Lower lobe of right lung (tissue), 2 donors: ENCODE results near the gene ANO10. TPM values are rescaled to one million over a fixed set of nuclear protein-coding genes. Genes with fewer than 3 reads are reported as not detected.
"Not testable (repeated sequence)": the region's sequence is repeated elsewhere in the genome, so short reads cannot be mapped to it uniquely, and the experiment has no call there.

ENCODE experiments used
- ATAC-seq, 2 donors: fragments of 200-7000 bp; cut with Tn5 transposase; one replicate each; pipeline ENCODE4 v1.9.1; 2020 to 2022; ENCODE audit warnings: mild to moderate bottlenecking in 2 of 2, moderate library complexity in 2 of 2
- DNase-seq: peaks from one replicate; pipeline ENCODE4 v3.0.0-alpha.2; 2020
- H3K27ac ChIP-seq: fragments of 200-600 bp; one replicate; pipeline ENCODE4 v1.8.0; 2022
- H3K27me3 ChIP-seq: fragments of 200-600 bp; one replicate; pipeline ENCODE4 v1.8.0; 2022; ENCODE audit warnings: low read depth
- H3K36me3 ChIP-seq: fragments of 200-600 bp; one replicate; pipeline ENCODE4 v1.8.0; 2022; ENCODE audit warnings: mild to moderate bottlenecking
- H3K4me1 ChIP-seq: fragments of 200-600 bp; one replicate; pipeline ENCODE4 v1.8.0; 2022
- H3K4me3 ChIP-seq: fragments of 200-600 bp; one replicate; pipeline ENCODE4 v1.8.0; 2022; ENCODE audit warnings: mild to moderate bottlenecking
- H3K9me3 ChIP-seq: fragments of 200-600 bp; one replicate; pipeline ENCODE4 v1.8.0; 2022
- intact Hi-C: fragments of 100-400 bp; cut with DNase I; formaldehyde crosslinking; loops from one replicate; pipeline ENCODE4 v1.11.0; 2022
- total RNA-seq: library from RNA; stranded (reverse); fragmentation: NEBNext Ultra II Directional; extraction: Animal tissue kit (Norgen Biotek cat#: 25700); gene quantifications from one replicate; pipeline ENCODE4 v1.2.1, GENCODE V29; 2021
- TF ChIP-seq, protein P1 (sequence below): fragments of 200-600 bp; IDR thresholded peaks from one replicate; pipeline ENCODE4 v1.8.0; 2022; ENCODE audit warnings: antibody characterized with exemption, mild to moderate bottlenecking
- donor health status: DM: no; HTN: yes; CAD: no; lungs with severe emphysema.

Gene ANO10
- total RNA-seq, 1 donor from 2014 or later: 32.3 TPM

DNA sequence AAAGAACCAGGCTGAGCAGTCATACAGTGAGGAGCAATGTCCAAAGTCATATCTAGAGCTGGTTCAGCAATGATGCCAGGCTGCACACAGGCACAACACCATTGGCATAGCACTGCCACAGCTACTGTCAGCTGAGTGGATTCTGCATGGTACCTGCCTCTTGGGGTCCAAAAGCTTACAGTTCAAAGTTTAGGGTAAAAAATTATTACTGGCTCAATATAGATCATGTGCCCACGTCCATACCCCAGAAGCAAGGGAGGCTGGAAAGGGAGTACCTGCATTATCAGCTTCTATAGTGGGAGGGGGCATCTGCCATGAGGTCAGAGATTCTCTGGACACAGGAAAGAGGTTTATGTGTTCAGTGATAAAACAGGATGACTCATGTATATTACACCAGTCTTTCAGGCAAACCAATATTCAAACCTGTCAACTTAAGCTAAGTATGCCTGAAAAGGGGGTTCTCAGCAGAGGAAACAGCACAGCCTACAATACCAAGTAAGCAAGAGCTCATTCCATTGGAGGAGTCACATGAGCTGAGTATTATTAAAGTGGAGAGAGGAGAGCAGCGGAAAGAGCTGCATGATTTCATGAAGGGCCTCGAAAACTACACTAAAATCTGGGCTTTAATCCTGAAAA lies 99.0 kb downstream of the ANO10 start:
- no peaks in the 10 kb centered on the region for H3K27me3 ChIP-seq
- no peaks in the 10 kb centered on the region for H3K4me1 ChIP-seq
- TF ChIP-seq, protein P1, sequence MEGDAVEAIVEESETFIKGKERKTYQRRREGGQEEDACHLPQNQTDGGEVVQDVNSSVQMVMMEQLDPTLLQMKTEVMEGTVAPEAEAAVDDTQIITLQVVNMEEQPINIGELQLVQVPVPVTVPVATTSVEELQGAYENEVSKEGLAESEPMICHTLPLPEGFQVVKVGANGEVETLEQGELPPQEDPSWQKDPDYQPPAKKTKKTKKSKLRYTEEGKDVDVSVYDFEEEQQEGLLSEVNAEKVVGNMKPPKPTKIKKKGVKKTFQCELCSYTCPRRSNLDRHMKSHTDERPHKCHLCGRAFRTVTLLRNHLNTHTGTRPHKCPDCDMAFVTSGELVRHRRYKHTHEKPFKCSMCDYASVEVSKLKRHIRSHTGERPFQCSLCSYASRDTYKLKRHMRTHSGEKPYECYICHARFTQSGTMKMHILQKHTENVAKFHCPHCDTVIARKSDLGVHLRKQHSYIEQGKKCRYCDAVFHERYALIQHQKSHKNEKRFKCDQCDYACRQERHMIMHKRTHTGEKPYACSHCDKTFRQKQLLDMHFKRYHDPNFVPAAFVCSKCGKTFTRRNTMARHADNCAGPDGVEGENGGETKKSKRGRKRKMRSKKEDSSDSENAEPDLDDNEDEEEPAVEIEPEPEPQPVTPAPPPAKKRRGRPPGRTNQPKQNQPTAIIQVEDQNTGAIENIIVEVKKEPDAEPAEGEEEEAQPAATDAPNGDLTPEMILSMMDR: no peak
- DNase-seq: no peak
- no peaks in the 10 kb centered on the region for H3K36me3 ChIP-seq
- intact Hi-C loops: no loop called here
- no peak for ATAC-seq
- no peak overlapping the region for H3K27ac ChIP-seq
- no peak overlapping the region for H3K4me3 ChIP-seq
- peaks cover 14% of the 10 kb centered on the region for H3K9me3 ChIP-seq

DNA sequence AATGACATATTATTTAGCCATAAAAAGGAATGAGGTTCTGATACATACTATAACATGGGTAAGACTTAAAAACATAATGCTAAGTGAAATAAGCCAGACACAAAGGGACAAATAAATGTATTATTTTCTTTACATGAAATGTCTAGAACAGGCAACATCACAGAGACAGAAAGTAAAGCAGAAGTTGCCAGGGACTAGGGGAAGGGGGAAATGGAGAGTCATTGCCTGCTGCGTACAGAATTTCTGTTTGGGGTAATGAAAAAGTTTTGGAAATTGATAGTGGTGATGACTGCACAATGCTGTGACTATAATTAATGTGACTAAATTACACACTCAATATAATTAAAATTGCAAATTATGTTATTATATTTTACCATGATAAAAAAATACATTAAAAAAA lies 99.9 kb downstream of the ANO10 start:
- H3K4me1 ChIP-seq: no peaks in the 10 kb centered on the region
- no peak overlapping the region for H3K4me3 ChIP-seq
- H3K36me3 ChIP-seq: no peaks in the 10 kb centered on the region
- H3K27me3 ChIP-seq: no peaks in the 10 kb centered on the region
- intact Hi-C loops: no loop called here
- TF ChIP-seq, protein P1: no peak
- H3K27ac ChIP-seq: no peak overlapping the region
- peaks cover 14% of the 10 kb centered on the region for H3K9me3 ChIP-seq
- ATAC-seq (no peak), DNase-seq (no peak)

DNA sequence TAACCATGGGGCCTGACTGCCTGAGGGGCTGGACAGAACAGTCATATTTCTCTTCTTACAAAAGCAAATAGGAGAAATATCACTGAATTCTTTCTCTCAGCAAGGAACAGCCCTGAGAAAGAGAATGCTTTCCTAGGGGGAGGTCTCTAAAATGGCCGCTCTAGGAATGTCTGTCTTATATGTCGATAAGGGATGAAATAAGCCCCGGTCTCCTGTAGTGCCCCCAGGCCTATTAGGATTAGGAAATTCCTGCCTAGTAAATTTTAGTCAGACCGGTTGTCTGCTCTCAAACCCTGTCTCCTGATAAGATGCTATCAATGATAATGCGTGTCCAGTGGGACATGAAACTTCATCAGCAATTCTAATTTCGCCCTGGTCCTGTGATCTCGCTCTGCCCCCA lies 103.3 kb downstream of the ANO10 start:
- H3K9me3 ChIP-seq: peaks cover 14% of the 10 kb centered on the region
- H3K27me3 ChIP-seq, H3K27ac ChIP-seq, H3K36me3 ChIP-seq, H3K4me1 ChIP-seq, intact Hi-C loops, H3K4me3 ChIP-seq, DNase-seq, ATAC-seq: not testable (repeated sequence)

DNA sequence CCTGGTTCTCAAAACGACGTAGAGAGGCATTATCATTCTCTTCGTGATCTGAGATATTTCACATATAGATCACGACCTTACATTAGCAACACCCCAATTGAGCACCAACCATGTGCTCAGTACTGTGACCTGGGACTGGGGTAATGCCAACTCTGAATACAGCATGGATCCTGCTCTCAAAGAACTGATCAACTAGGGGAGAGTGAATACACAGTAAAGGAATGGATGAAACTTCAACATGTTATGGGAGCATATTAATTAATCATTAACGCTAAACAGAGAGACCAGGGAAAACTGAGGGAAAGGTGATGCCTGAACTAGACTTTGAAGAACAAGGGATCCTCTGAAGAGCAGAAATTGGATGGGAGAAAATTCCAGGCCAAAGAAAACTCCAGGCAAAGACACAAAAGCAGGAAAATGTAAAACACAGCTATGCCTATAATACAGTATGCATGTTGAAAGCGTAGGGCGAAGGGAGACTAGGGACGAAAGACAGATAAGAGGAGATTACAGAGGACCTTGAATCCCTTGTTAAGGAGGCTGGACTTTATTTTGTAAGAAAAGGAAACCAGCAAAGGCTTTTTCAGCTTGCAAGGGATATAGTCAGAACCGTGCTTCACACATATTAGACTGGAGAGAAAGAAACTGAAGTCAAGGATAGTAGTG lies 105.7 kb downstream of the ANO10 start:
- Histone ChIP-seq H3K27me3 (no peaks in the 10 kb centered on the region), H3K4me1 (no peaks in the 10 kb centered on the region), H3K9me3 (peaks cover 14% of the 10 kb centered on the region), H3K36me3 (no peaks in the 10 kb centered on the region), H3K4me3 (no peak overlapping the region), H3K27ac (no peak overlapping the region)
- ATAC-seq: no peak
- DNase-seq: no peak
- TF ChIP-seq, protein P1: no peak
- intact Hi-C loops: no loop called here

DNA sequence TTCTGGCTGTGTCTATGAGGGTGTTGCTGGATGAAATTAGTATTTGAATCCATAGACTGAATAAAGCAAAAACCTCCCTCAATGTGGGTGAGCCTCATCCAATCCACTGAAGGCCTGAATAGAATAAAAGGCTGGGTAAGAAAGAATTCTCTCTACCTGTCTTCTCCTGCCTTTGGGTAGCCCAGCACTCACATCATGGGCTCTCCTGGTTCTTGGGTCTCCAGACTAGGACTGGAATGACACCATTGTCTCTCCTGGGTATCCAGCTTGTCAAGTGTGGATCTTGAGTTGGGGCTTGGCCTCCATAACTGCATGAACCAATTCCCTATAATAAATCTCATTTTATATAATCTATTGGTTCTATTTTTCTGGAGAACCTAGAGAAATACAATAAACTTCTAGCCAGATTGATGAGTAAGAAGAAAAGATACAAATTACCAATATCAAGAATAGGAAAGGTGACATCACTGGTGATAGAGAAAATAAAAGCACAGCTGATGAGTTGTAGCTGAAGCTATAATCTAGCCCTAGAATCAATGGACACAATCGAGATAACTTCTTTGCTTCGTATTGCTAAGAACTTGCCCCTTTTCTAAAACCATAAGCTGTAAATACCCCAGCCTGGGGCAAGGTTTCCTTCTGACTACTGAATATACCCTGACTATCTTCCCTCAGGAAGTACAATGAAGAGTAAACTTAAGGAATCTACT lies 106.4 kb downstream of the ANO10 start:
- no peaks in the 10 kb centered on the region for H3K4me1 ChIP-seq
- no peak overlapping the region for H3K4me3 ChIP-seq
- H3K27ac ChIP-seq: no peak overlapping the region
- no peak for ATAC-seq
- no peaks in the 10 kb centered on the region for H3K36me3 ChIP-seq
- intact Hi-C loops: no loop called here
- H3K27me3 ChIP-seq: no peaks in the 10 kb centered on the region
- no peak for DNase-seq
- peaks cover 14% of the 10 kb centered on the region for H3K9me3 ChIP-seq
- TF ChIP-seq, protein P1: no peak
